Subcutaneous abdominal adipose tissue (tissue), 5 donors: ENCODE measurements around the gene IFNL2.

Experiments used
- H3K27ac ChIP-seq: one replicate; pipeline ENCODE4 v1.7.0; 2013; ENCODE audit warnings: low read depth, mild to moderate bottlenecking, inconsistent platforms, low read length, moderate library complexity
- H3K27me3 ChIP-seq, 5 donors: one replicate each; pipeline ENCODE4 v1.7.0; 2013; ENCODE audit warnings: low read length in 5 of 5, inconsistent platforms in 1 of 5; ENCODE audit not compliant: control insufficient read depth in 5 of 5, insufficient read depth in 4 of 5
- H3K36me3 ChIP-seq, 5 donors: one replicate each; pipeline ENCODE4 v1.7.0; 2013; ENCODE audit warnings: low read length in 5 of 5; ENCODE audit not compliant: control insufficient read depth in 5 of 5, insufficient read depth in 5 of 5
- H3K4me1 ChIP-seq, 5 donors: one replicate each; pipeline ENCODE4 v1.7.0; 2013; ENCODE audit warnings: low read length in 5 of 5, mild to moderate bottlenecking in 3 of 5, moderate library complexity in 1 of 5; ENCODE audit not compliant: control insufficient read depth in 5 of 5, insufficient read depth in 5 of 5
- H3K4me3 ChIP-seq, 5 donors: one replicate each; pipeline ENCODE4 v1.7.0; 2013; ENCODE audit warnings: low read length in 5 of 5, low read depth in 1 of 5
- H3K9ac ChIP-seq, 5 donors: one replicate each; pipeline ENCODE4 v1.7.0; 2013; ENCODE audit warnings: low read length in 5 of 5, mild to moderate bottlenecking in 4 of 5, moderate library complexity in 3 of 5
- H3K9me3 ChIP-seq, 5 donors: one replicate each; pipeline ENCODE4 v1.7.0; 2013; ENCODE audit warnings: low read length in 5 of 5; ENCODE audit not compliant: control insufficient read depth in 5 of 5
- donor health status: healthy.
- donor health status: healthy.
- donor health status: healthy.
- donor health status: healthy.
- donor health status: healthy.

The IFNL2 gene

GRCh38 chr19:39251846-39252245 is 16.4 kb upstream of the IFNL2 start:
- peaks cover 5 to 33% (median 20%) of the 10 kb centered on the region in 5 donors for H3K27me3 ChIP-seq
- H3K36me3 ChIP-seq: no peaks in the 10 kb centered on the region
- H3K27ac ChIP-seq: no peak overlapping the region
- peaks cover 0 to 5% (median 0%) of the 10 kb centered on the region in 5 donors for H3K9me3 ChIP-seq
- peaks cover 0 to 22% (median 19%) of the 10 kb centered on the region in 5 donors for H3K4me1 ChIP-seq
- H3K9ac ChIP-seq: no peak overlapping the region
- H3K4me3 ChIP-seq: no peak overlapping the region

- Histone ChIP-seq H3K9me3 (peaks cover 0 to 5% (median 0%) of the 10 kb centered on the region in 5 donors), H3K9ac (no peak overlapping the region), H3K4me3 (no peak overlapping the region), H3K36me3 (no peaks in the 10 kb centered on the region), H3K4me1 (peaks cover 0 to 18% (median 13%) of the 10 kb centered on the region in 5 donors), H3K27ac (no peak overlapping the region), H3K27me3 (peaks cover 5 to 27% (median 16%) of the 10 kb centered on the region in 5 donors)
Observed at GRCh38 chr19:39252458-39252857, 15.7 kb upstream of the IFNL2 start.

GRCh38 chr19:39253374-39254149 is 14.6 kb upstream of the IFNL2 start:
- H3K4me1 ChIP-seq: peaks cover 0 to 9% (median 4%) of the 10 kb centered on the region in 5 donors
- H3K27me3 ChIP-seq: peaks cover 0 to 16% (median 7%) of the 10 kb centered on the region in 5 donors
- peaks cover 0 to 5% (median 0%) of the 10 kb centered on the region in 5 donors for H3K9me3 ChIP-seq
- no peak overlapping the region for H3K4me3 ChIP-seq
- no peak overlapping the region for H3K9ac ChIP-seq
- H3K27ac ChIP-seq: no peak overlapping the region
- H3K36me3 ChIP-seq: no peaks in the 10 kb centered on the region

DNA sequence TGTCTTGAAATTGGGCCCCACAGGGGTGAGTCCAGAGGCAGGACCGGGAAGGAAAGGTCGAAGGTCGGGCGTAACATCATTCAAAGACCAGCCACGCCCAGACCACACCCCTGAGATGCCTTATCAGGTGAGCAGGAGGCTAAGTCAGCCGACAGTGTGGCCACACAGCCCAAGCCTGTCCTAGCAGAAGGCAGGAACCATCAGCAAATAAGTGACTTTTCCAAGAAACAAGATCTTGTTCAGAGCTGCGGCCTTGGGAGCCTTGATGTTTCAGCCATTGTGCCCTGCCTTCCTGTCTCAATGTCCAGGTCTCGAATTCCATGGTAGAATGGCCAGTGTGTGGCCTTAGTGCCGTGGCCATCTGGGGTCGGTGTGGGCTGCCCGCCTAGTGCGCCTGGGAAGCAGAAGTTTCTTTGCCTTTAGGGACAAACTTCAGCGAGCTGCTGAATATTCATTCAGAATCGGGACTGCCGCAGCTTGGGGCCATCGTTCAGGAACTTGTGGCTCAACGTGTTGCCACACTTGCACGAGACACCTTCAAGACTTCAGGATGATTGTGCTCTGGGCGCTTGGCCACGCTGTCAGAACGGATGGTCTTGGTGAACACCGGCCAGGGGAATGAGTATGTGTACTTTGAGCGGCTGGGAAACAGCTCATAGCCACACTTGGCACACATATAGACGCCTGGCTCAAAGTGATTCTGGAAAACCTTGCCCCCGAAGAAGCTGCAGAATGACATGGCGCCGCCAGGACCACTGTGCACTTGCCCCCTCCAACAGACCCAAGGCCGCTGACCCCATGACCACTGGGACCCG is 13.5 kb upstream of the IFNL2 start:
- no peaks in the 10 kb centered on the region for H3K36me3 ChIP-seq
- H3K4me3 ChIP-seq: no peak overlapping the region
- peaks cover 0 to 5% (median 0%) of the 10 kb centered on the region in 5 donors for H3K9me3 ChIP-seq
- H3K27ac ChIP-seq: no peak overlapping the region
- no peak overlapping the region for H3K9ac ChIP-seq
- peaks cover 0 to 12% (median 3%) of the 10 kb centered on the region in 5 donors for H3K27me3 ChIP-seq
- H3K4me1 ChIP-seq: no peaks in the 10 kb centered on the region

GRCh38 chr19:39257227-39257626 is 11.0 kb upstream of the IFNL2 start:
- Histone ChIP-seq H3K9me3 (peaks cover 0 to 5% (median 0%) of the 10 kb centered on the region in 5 donors), H3K9ac (no peak overlapping the region), H3K27me3 (peaks cover 3 to 26% (median 11%) of the 10 kb centered on the region in 5 donors), H3K4me1 (no peaks in the 10 kb centered on the region), H3K36me3 (no peaks in the 10 kb centered on the region), H3K4me3 (no peak overlapping the region), H3K27ac (no peak overlapping the region)

DNA sequence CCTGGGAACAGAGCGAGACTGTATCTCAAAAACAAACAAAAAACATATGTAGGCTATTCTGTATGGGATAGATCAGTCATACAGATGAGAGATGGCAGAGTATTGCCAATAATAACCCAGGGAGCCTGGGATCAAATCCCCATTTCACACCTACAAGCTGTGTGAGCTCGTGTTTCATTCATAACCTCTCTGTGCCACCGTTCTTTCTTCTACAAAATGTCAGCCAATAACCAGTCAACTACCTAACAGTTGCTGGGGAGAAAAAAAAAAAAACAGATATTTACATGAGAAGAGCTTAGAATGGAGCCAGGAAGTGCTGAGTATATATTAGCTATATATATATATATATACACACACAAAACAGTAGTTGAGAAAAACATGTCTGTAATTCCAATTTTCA is 6.5 kb upstream of the IFNL2 start:
- Histone ChIP-seq H3K4me1 (peaks cover 0 to 21% (median 17%) of the 10 kb centered on the region in 5 donors), H3K4me3 (no peak overlapping the region), H3K9ac (no peak overlapping the region), H3K9me3 (peaks cover 0 to 2% (median 0%) of the 10 kb centered on the region in 5 donors), H3K36me3 (no peaks in the 10 kb centered on the region), H3K27me3 (peaks cover 28 to 52% (median 46%) of the 10 kb centered on the region in 5 donors), H3K27ac (no peak overlapping the region)

GRCh38 chr19:39262496-39262895 is 5.7 kb upstream of the IFNL2 start:
- Histone ChIP-seq H3K4me3 (no peak overlapping the region), H3K9me3 (no peaks in the 10 kb centered on the region), H3K27ac (no peak overlapping the region), H3K4me1 (peaks cover 0 to 21% (median 17%) of the 10 kb centered on the region in 5 donors), H3K9ac (no peak overlapping the region), H3K27me3 (peaks cover 28 to 52% (median 44%) of the 10 kb centered on the region in 5 donors), H3K36me3 (no peaks in the 10 kb centered on the region)

GRCh38 chr19:39263912-39264305 is 4.3 kb upstream of the IFNL2 start:
- Histone ChIP-seq H3K4me3 (no peak overlapping the region), H3K4me1 (peaks cover 0 to 21% (median 17%) of the 10 kb centered on the region in 5 donors), H3K9ac (no peak overlapping the region), H3K27ac (no peak overlapping the region), H3K27me3 (peaks cover 28 to 50% (median 46%) of the 10 kb centered on the region in 5 donors), H3K36me3 (no peaks in the 10 kb centered on the region), H3K9me3 (no peaks in the 10 kb centered on the region)

- Histone ChIP-seq H3K4me3 (no peak overlapping the region), H3K27me3 (peaks cover 28 to 50% (median 46%) of the 10 kb centered on the region in 5 donors)
Observed at GRCh38 chr19:39264306-39265290, 3.6 kb upstream of the IFNL2 start.

More at GRCh38 chr19:39264306-39265290, 3.6 kb upstream of the IFNL2 start:
- H3K36me3 ChIP-seq: no peaks in the 10 kb centered on the region
- no peak overlapping the region for H3K27ac ChIP-seq
- H3K4me1 ChIP-seq: peaks cover 0 to 21% (median 17%) of the 10 kb centered on the region in 5 donors
- H3K9me3 ChIP-seq: no peaks in the 10 kb centered on the region
- H3K9ac ChIP-seq: no peak overlapping the region
